ENCODE data around the gene TUBGCP6.

Gene TUBGCP6

GRCh38 chr22:50226063-50226874, 18.6 kb downstream of the TUBGCP6 start:
- DNase-seq (ENCODE audit: low read depth in 3 of 3): no peak

GRCh38 chr22:50225200-50225969, 19.4 kb downstream of the TUBGCP6 start:
- no peak for DNase-seq (ENCODE audit: low read depth in 3 of 3)

GRCh38 chr22:50224071-50224470, 20.8 kb downstream of the TUBGCP6 start:
- no peak for DNase-seq (ENCODE audit: low read depth in 3 of 3)

- no peak for DNase-seq (ENCODE audit: low read depth in 3 of 3)
These were observed 22.3 kb downstream of the TUBGCP6 start for GRCh38 chr22:50222508-50222907.

GRCh38 chr22:50221410-50222300, 23.2 kb downstream of the TUBGCP6 start:
- no peak for DNase-seq (ENCODE audit: low read depth in 3 of 3)

- DNase-seq (ENCODE audit: low read depth in 3 of 3): no peak
These were observed 24.0 kb downstream of the TUBGCP6 start for GRCh38 chr22:50220603-50221409.

- no peak for DNase-seq (ENCODE audit: low read depth in 3 of 3)
These were observed 24.8 kb downstream of the TUBGCP6 start for GRCh38 chr22:50219800-50220602.

GRCh38 chr22:50218996-50219727, 25.7 kb downstream of the TUBGCP6 start:
- no peak for DNase-seq (ENCODE audit: low read depth in 3 of 3)

GRCh38 chr22:50218153-50218995, 26.4 kb downstream of the TUBGCP6 start:
- no peak for DNase-seq (ENCODE audit: low read depth in 3 of 3)

- no peak for DNase-seq (ENCODE audit: low read depth in 3 of 3)
These were observed 27.2 kb downstream of the TUBGCP6 start for GRCh38 chr22:50217543-50218152.

GRCh38 chr22:50216684-50217520, 27.9 kb downstream of the TUBGCP6 start:
- DNase-seq (ENCODE audit: low read depth in 3 of 3): no peak

- no peak for DNase-seq (ENCODE audit: low read depth in 3 of 3)
These were observed 28.7 kb downstream of the TUBGCP6 start for GRCh38 chr22:50216055-50216683.

- no peak for DNase-seq (ENCODE audit: low read depth in 3 of 3)
These were observed 29.3 kb downstream of the TUBGCP6 start for GRCh38 chr22:50215297-50216054.

- DNase-seq (ENCODE audit: low read depth in 3 of 3): no peak
These were observed 31.6 kb downstream of the TUBGCP6 start for GRCh38 chr22:50213263-50213662.

- DNase-seq (ENCODE audit: low read depth in 3 of 3): no peak
These were observed 33.7 kb downstream of the TUBGCP6 start for GRCh38 chr22:50211147-50211546.

Measured in stimulated activated CD4-positive, alpha-beta T cell treated with anti-CD3 and anti-CD28 coated beads, TNF-alpha, amount 100 ng/mL, for 24 hours (primary cell).